Measurements from ENCODE around the gene SGO2.

DNA sequence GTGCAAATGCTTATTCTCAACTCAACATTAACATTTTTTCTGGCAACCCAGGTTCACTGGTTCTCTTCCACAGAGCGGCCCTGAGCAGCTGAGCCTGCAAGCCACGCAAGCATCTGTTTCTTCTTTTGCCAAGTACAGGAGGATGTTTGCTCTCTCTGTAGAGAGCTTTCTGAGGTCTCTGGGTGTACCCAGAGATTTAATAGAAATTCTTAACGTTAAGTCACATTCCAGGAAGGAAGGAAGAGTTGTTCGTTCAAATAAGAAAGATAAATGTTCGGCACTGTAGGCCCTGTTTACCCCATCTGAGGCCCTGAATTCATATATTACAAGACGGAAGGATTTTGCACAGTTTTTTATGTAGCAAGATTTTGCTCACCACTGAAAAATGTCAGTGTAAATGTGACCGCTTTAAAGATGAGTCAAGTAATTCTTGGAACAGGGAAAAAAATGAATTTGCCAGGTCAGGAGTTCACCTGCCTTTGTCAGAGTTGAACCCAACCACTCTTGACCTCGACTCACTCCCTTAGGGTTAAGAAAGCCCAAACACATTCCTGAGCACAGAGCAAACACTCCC lies 46.2 kb upstream of the SGO2 start:
- TF ChIP-seq, protein P1, sequence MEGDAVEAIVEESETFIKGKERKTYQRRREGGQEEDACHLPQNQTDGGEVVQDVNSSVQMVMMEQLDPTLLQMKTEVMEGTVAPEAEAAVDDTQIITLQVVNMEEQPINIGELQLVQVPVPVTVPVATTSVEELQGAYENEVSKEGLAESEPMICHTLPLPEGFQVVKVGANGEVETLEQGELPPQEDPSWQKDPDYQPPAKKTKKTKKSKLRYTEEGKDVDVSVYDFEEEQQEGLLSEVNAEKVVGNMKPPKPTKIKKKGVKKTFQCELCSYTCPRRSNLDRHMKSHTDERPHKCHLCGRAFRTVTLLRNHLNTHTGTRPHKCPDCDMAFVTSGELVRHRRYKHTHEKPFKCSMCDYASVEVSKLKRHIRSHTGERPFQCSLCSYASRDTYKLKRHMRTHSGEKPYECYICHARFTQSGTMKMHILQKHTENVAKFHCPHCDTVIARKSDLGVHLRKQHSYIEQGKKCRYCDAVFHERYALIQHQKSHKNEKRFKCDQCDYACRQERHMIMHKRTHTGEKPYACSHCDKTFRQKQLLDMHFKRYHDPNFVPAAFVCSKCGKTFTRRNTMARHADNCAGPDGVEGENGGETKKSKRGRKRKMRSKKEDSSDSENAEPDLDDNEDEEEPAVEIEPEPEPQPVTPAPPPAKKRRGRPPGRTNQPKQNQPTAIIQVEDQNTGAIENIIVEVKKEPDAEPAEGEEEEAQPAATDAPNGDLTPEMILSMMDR (IDR thresholded peaks at IDR 0.05) = no peak
- no peak for TF ChIP-seq POLR2A (IDR thresholded peaks at IDR 0.05)
